ENCODE measurements around the gene CD38.
"Not testable (repeated sequence)": the region's sequence is repeated elsewhere in the genome, so short reads cannot be mapped to it uniquely, and the experiment has no call there.

CD38 gene

DNA sequence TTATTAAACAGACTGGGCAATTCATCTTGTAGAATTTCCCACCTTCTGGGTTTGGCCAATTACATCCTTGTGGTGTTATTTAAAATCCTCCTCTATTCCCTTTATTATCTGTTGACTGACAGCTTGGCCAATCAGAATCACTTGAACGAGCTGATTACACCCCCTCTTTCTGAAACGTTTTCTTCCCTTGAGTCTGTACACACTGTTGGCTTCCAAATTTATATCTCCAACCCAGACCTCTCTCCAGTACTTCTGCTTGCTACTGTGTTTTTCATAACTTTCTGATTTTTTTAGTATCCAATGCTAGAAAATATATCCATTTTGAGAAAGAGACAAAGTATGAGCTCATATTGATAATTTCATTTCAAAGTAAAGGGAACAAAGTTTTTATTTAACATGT lies 14.8 kb downstream of the CD38 start:
- FAIRE-seq (no peak), DNase-seq (ENCODE audit: insufficient read length, low spot score) (no peak)
- no peak for TF ChIP-seq POU2F2 (IDR thresholded peaks at IDR 0.05; ENCODE audit: low read depth, low read length)
- no peak for TF ChIP-seq SPI1 (IDR thresholded peaks at IDR 0.05; ENCODE audit: low read depth, low read length)
- TF ChIP-seq POLR2A (IDR thresholded peaks at IDR 0.05; ENCODE audit: low read depth, low read length) = no peak
- no peak for TF ChIP-seq PAX5 (IDR thresholded peaks at IDR 0.05; ENCODE audit: insufficient read depth, low read length, severe bottlenecking)
- TF ChIP-seq TAF1 (IDR thresholded peaks at IDR 0.05; ENCODE audit: low read depth, low read length) = no peak
- TF ChIP-seq POLR2AphosphoS5 (IDR thresholded peaks at IDR 0.05; ENCODE audit: low read depth, low read length) = no peak

- DNase-seq (ENCODE audit: insufficient read length, low spot score) = no peak
- no peak for TF ChIP-seq POLR2AphosphoS5 (IDR thresholded peaks at IDR 0.05; ENCODE audit: low read depth, low read length)
- TF ChIP-seq TAF1 (IDR thresholded peaks at IDR 0.05; ENCODE audit: low read depth, low read length) = no peak
- peak; percentile 62 for FAIRE-seq
Measured at GRCh38 chr4:15793506-15794363, 15.6 kb downstream of the CD38 start.

- DNase-seq (ENCODE audit: insufficient read length, low spot score) (no peak), FAIRE-seq (no peak)
- TF ChIP-seq POU2F2 (IDR thresholded peaks at IDR 0.05; ENCODE audit: low read depth, low read length) (no peak), SPI1 (IDR thresholded peaks at IDR 0.05; ENCODE audit: low read depth, low read length) (no peak), TAF1 (IDR thresholded peaks at IDR 0.05; ENCODE audit: low read depth, low read length) (no peak), POLR2A (IDR thresholded peaks at IDR 0.05; ENCODE audit: low read depth, low read length) (no peak), PAX5 (IDR thresholded peaks at IDR 0.05; ENCODE audit: insufficient read depth, low read length, severe bottlenecking) (no peak), POLR2AphosphoS5 (IDR thresholded peaks at IDR 0.05; ENCODE audit: low read depth, low read length) (no peak)
Measured at GRCh38 chr4:15794426-15794825, 16.3 kb downstream of the CD38 start.

DNA sequence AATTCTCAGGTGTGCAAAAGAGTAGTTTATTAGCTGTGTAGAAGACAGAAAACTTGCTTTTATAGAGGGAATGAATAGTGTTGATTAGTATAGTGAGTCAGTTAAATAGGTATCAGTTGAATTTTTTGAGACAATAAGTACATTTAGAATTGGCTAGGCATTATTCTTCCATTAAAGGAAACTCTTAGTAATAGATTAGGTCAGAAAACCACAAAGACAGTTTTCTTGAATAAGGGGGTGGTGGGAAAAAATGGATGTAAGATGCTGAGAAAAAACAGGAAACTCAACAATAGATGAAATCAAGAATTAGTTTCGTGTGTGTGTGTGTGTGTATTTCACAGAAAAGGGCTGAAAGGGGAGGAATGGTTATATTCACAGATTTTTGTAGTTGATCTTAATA lies 16.8 kb downstream of the CD38 start:
- no peak for DNase-seq (ENCODE audit: insufficient read length, low spot score)
- FAIRE-seq = no peak
- TF ChIP-seq POLR2A (IDR thresholded peaks at IDR 0.05; ENCODE audit: low read depth, low read length) (no peak), POLR2AphosphoS5 (IDR thresholded peaks at IDR 0.05; ENCODE audit: low read depth, low read length) (no peak), SPI1 (IDR thresholded peaks at IDR 0.05; ENCODE audit: low read depth, low read length) (no peak), TAF1 (IDR thresholded peaks at IDR 0.05; ENCODE audit: low read depth, low read length) (no peak), POU2F2 (IDR thresholded peaks at IDR 0.05; ENCODE audit: low read depth, low read length) (no peak), PAX5 (IDR thresholded peaks at IDR 0.05; ENCODE audit: insufficient read depth, low read length, severe bottlenecking) (no peak)

- no peak for TF ChIP-seq POLR2A (IDR thresholded peaks at IDR 0.05; ENCODE audit: low read depth, low read length)
- TF ChIP-seq SPI1 (IDR thresholded peaks at IDR 0.05; ENCODE audit: low read depth, low read length) = no peak
- TF ChIP-seq POLR2AphosphoS5 (IDR thresholded peaks at IDR 0.05; ENCODE audit: low read depth, low read length) = no peak
- TF ChIP-seq POU2F2 (IDR thresholded peaks at IDR 0.05; ENCODE audit: low read depth, low read length) = no peak
- no peak for TF ChIP-seq PAX5 (IDR thresholded peaks at IDR 0.05; ENCODE audit: insufficient read depth, low read length, severe bottlenecking)
- no peak for TF ChIP-seq TAF1 (IDR thresholded peaks at IDR 0.05; ENCODE audit: low read depth, low read length)
Measured at GRCh38 chr4:15797320-15797719, 19.2 kb downstream of the CD38 start.

DNA sequence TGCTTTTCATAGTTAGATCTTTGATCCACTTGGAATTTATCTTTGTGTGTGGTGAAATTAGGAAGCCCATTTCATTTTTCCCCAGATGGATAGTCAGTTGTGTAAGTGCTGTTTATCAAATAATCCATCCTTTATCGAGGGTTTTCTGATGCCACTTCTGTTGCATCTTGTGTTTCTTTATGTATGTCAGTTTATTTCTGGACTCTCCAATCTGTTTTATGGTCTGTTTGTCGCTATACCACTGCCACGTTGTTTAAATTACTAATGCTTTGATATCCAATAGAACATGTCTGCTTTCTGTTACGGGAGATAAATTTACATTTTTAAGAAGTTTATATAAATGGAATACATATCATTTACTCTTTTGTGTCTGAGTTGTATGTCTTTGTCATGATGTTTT lies 21.0 kb downstream of the CD38 start:
- FAIRE-seq (no peak), DNase-seq (ENCODE audit: insufficient read length, low spot score) (no peak)
- TF ChIP-seq POU2F2 (IDR thresholded peaks at IDR 0.05; ENCODE audit: low read depth, low read length) (no peak), POLR2AphosphoS5 (IDR thresholded peaks at IDR 0.05; ENCODE audit: low read depth, low read length) (no peak), SPI1 (IDR thresholded peaks at IDR 0.05; ENCODE audit: low read depth, low read length) (no peak), POLR2A (IDR thresholded peaks at IDR 0.05; ENCODE audit: low read depth, low read length) (no peak)

More at GRCh38 chr4:15797320-15797719, 19.2 kb downstream of the CD38 start:
- no peak for DNase-seq (ENCODE audit: insufficient read length, low spot score)
- FAIRE-seq = no peak

- TF ChIP-seq TAF1 (IDR thresholded peaks at IDR 0.05; ENCODE audit: low read depth, low read length) (no peak), PAX5 (IDR thresholded peaks at IDR 0.05; ENCODE audit: insufficient read depth, low read length, severe bottlenecking) (no peak), POLR2AphosphoS5 (IDR thresholded peaks at IDR 0.05; ENCODE audit: low read depth, low read length) (no peak), POLR2A (IDR thresholded peaks at IDR 0.05; ENCODE audit: low read depth, low read length) (no peak), SPI1 (IDR thresholded peaks at IDR 0.05; ENCODE audit: low read depth, low read length) (no peak), POU2F2 (IDR thresholded peaks at IDR 0.05; ENCODE audit: low read depth, low read length) (no peak)
- FAIRE-seq = no peak
Measured at GRCh38 chr4:15799701-15800100, 21.6 kb downstream of the CD38 start.

GRCh38 chr4:15802497-15802896 lies 24.4 kb downstream of the CD38 start:
- FAIRE-seq; DNase-seq (ENCODE audit: insufficient read length, low spot score): not testable (repeated sequence)

More at GRCh38 chr4:15799701-15800100, 21.6 kb downstream of the CD38 start:
- DNase-seq (ENCODE audit: insufficient read length, low spot score) = no peak

DNA sequence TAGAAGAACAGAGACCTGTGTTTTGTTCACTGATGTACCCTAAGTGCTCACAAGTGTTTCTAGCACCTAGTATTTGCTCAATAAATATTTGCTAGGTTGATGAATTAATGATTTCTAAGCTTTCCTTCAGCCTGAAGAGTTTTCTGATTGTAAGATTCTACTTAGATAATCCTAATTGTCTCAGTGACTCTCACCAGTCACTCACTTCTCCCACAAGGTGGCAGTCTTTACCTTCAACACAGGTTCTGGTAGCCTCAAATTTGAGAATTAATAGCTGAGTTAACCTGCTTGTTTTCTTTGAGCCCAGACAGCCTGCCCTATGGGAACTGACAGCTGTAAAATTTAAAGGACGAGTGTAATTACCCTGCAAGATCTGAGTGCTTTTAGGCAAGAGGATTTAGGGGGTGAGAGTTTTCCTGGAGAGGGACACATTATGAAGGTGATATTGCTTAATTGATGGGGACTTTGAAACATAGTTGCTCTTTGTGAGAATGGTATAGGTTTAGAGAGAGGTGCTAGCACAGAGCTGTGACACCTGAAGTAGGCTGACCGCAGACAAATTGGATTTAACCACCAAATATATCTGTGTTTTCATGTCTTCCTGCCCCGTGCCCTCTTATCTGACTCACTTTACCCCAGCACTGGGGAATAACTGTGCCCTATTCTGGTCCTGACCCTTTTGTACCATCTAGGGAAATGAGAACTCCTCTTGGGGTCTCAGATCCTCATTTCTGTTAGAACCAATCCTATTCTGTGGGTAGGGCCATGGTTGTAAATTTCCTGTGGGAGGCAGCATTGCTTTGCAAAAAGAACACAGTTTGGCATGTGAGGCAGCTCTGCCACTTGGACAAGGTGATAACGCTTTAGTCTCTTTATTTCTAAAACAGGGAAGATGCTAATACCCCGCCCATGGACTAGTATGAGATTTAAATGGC lies 27.7 kb downstream of the CD38 start:
- DNase-seq (ENCODE audit: insufficient read length, low spot score) (no peak), FAIRE-seq (peak; percentile 73)
- TF ChIP-seq POLR2AphosphoS5 (IDR thresholded peaks at IDR 0.05; ENCODE audit: low read depth, low read length) (no peak), POU2F2 (IDR thresholded peaks at IDR 0.05; ENCODE audit: low read depth, low read length) (no peak), TAF1 (IDR thresholded peaks at IDR 0.05; ENCODE audit: low read depth, low read length) (no peak), SPI1 (IDR thresholded peaks at IDR 0.05; ENCODE audit: low read depth, low read length) (peak; percentile 86)

Data from GM12891 (cell line).